Common myeloid progenitor, CD34-positive (primary cell): ENCODE data around the gene ECPAS.

Experiments
- CTCF ChIA-PET: fragments of 350-600 bp; sonication (Branson Sonifier 250); formaldehyde crosslinking; loops from one replicate; lab custom pipeline; 2021; ENCODE audit warnings: antibody characterized with exemption; lab: Charles Lee
- POLR2A ChIA-PET: fragments of 350-600 bp; sonication (Branson Sonifier 250); formaldehyde crosslinking; loops from one replicate; lab custom pipeline; 2021; ENCODE audit warnings: antibody characterized with exemption; lab: Charles Lee
- DNase-seq, 3 donors: peaks; one replicate each; pipeline versions ENCODE4 v3.0.0 to v3.0.0-alpha.2; 2013
- H3K27ac ChIP-seq, 2 experiments: 1 replicate in 1 of 2; 2 replicates in 1 of 2; pipeline ENCODE4 v1.7.0; 2013; ENCODE audit warnings: inconsistent platforms in 2 of 2, low read length in 2 of 2, mild to moderate bottlenecking in 2 of 2, low read depth in 1 of 2, moderate library complexity in 1 of 2; ENCODE audit not compliant: severe bottlenecking in 2 of 2, insufficient read depth in 1 of 2, poor library complexity in 1 of 2
- H3K27me3 ChIP-seq, 5 experiments: replicated peaks in 2 of 5; 1 replicate in 3 of 5; 2 replicates in 2 of 5; pipeline versions ENCODE4 v1.6.1 to v1.7.0; 2013; ENCODE audit warnings: low read length in 4 of 5, mild to moderate bottlenecking in 2 of 5, moderate library complexity in 2 of 5, inconsistent platforms in 1 of 5; ENCODE audit not compliant: insufficient read depth in 5 of 5, control insufficient read depth in 4 of 5
- H3K36me3 ChIP-seq, 4 experiments: 1 replicate in 2 of 4; 2 replicates in 2 of 4; pipeline versions ENCODE4 v1.6.1 to v1.7.0; 2013; ENCODE audit warnings: low read length in 3 of 4, control low read depth in 1 of 4, mild to moderate bottlenecking in 1 of 4; ENCODE audit not compliant: control insufficient read depth in 4 of 4, insufficient read depth in 4 of 4
- H3K4me1 ChIP-seq, 4 experiments: 1 replicate in 3 of 4; 2 replicates in 1 of 4; pipeline versions ENCODE4 v1.6.1 to v1.7.1; 2013; ENCODE audit warnings: low read length in 3 of 4, mild to moderate bottlenecking in 3 of 4, control low read depth in 1 of 4, inconsistent platforms in 1 of 4, moderate library complexity in 1 of 4; ENCODE audit not compliant: control insufficient read depth in 4 of 4, insufficient read depth in 4 of 4; ENCODE audit errors: control extremely low read depth in 1 of 4
- H3K4me3 ChIP-seq, 7 experiments: 1 replicate in 4 of 7; 2 replicates in 3 of 7; pipeline versions ENCODE4 v1.5.1 to v1.7.0; 2013; ENCODE audit warnings: mild to moderate bottlenecking in 7 of 7, low read length in 6 of 7, moderate library complexity in 6 of 7, inconsistent platforms in 2 of 7, low read depth in 2 of 7, control low read depth in 1 of 7; ENCODE audit not compliant: insufficient read depth in 4 of 7, control insufficient read depth in 1 of 7; ENCODE audit errors: extremely low read depth in 1 of 7
- H3K9me3 ChIP-seq, 5 experiments: 1 replicate in 4 of 5; 2 replicates in 1 of 5; pipeline versions ENCODE4 v1.6.1 to v1.7.1; 2013; ENCODE audit warnings: low read length in 4 of 5, mild to moderate bottlenecking in 2 of 5, inconsistent platforms in 1 of 5, low read depth in 1 of 5, moderate library complexity in 1 of 5; ENCODE audit not compliant: control insufficient read depth in 4 of 5, insufficient read depth in 2 of 5; ENCODE audit errors: control extremely low read depth in 1 of 5
- WGBS: methylation state at CpG from one replicate; pipeline ENCODE4 v1.1.5; 2013; ENCODE audit not compliant: insufficient coverage; 5-methylcytosine and 5-hydroxymethylcytosine counted together

Gene ECPAS

GRCh38 chr9:111477677-111478076 is 6.5 kb downstream of the ECPAS start:
- ChIA-PET POLR2A (no interaction called here), CTCF (no interaction called here)
- Histone ChIP-seq H3K36me3 (peaks cover 0 to 2% (median 0%) of the 10 kb centered on the region in 4 experiments), H3K4me1 (peaks cover 6 to 14% (median 9%) of the 10 kb centered on the region in 4 experiments), H3K27me3 (no peaks in the 10 kb centered on the region), H3K9me3 (no peaks in the 10 kb centered on the region), H3K27ac (no peak overlapping the region), H3K4me3 (no peak overlapping the region)
- no CpG with 5 or more reads among the region's 3 CpGs for WGBS
- no peak for DNase-seq

GRCh38 chr9:111475195-111475594 is 9.0 kb downstream of the ECPAS start:
- Histone ChIP-seq H3K27me3 (no peaks in the 10 kb centered on the region), H3K36me3 (peaks cover 0 to 2% (median 0%) of the 10 kb centered on the region in 4 experiments), H3K27ac (no peak overlapping the region), H3K9me3 (no peaks in the 10 kb centered on the region), H3K4me1 (peaks cover 0 to 6% (median 4%) of the 10 kb centered on the region in 4 experiments), H3K4me3 (no peak overlapping the region)
- ChIA-PET CTCF (no interaction called here), POLR2A (no interaction called here)
- DNase-seq, result no peak
- WGBS, result 95% methylated on average over 2 of the region's 2 CpGs

GRCh38 chr9:111474385-111474784 is 9.8 kb downstream of the ECPAS start:
- CTCF ChIA-PET, result no interaction called here
- no peak overlapping the region for H3K4me3 ChIP-seq
- H3K27me3 ChIP-seq, result no peaks in the 10 kb centered on the region
- peaks cover 0 to 6% (median 4%) of the 10 kb centered on the region in 4 experiments for H3K4me1 ChIP-seq
- H3K9me3 ChIP-seq, result no peaks in the 10 kb centered on the region
- DNase-seq, result no peak
- peaks cover 0 to 3% (median under 1%) of the 10 kb centered on the region in 4 experiments for H3K36me3 ChIP-seq
- H3K27ac ChIP-seq, result no peak overlapping the region
- 100% methylated on average over 3 of the region's 3 CpGs for WGBS
- POLR2A ChIA-PET, result no interaction called here

- H3K4me1 ChIP-seq, result peaks cover 0 to 5% (median 1%) of the 10 kb centered on the region in 4 experiments
- H3K27ac ChIP-seq, result no peak overlapping the region
- H3K4me3 ChIP-seq, result no peak overlapping the region
- H3K27me3 ChIP-seq, result no peaks in the 10 kb centered on the region
- no peaks in the 10 kb centered on the region for H3K9me3 ChIP-seq
- DNase-seq, result no peak
- 100% methylated on average over 4 of the region's 4 CpGs for WGBS
- POLR2A ChIA-PET, result no interaction called here
- peaks cover 0 to 3% (median 0%) of the 10 kb centered on the region in 4 experiments for H3K36me3 ChIP-seq
- CTCF ChIA-PET, result no interaction called here
Measured at GRCh38 chr9:111467778-111468367, 16.3 kb downstream of the ECPAS start.

- WGBS, result 100% methylated on average over 1 of the region's 2 CpGs
- H3K27me3 ChIP-seq, result no peaks in the 10 kb centered on the region
- CTCF ChIA-PET, result no interaction called here
- POLR2A ChIA-PET, result no interaction called here
- H3K9me3 ChIP-seq, result peaks cover 3 to 12% (median 5%) of the 10 kb centered on the region in 5 experiments
- H3K27ac ChIP-seq, result no peak overlapping the region
- H3K4me3 ChIP-seq, result no peak overlapping the region
- peaks cover 0 to 5% (median 2%) of the 10 kb centered on the region in 4 experiments for H3K36me3 ChIP-seq
- no peaks in the 10 kb centered on the region for H3K4me1 ChIP-seq
- no peak for DNase-seq
Measured at GRCh38 chr9:111463048-111463447, 21.1 kb downstream of the ECPAS start.

- Histone ChIP-seq H3K27ac (no peak overlapping the region), H3K4me1 (no peaks in the 10 kb centered on the region), H3K9me3 (peaks cover 3 to 12% (median 5%) of the 10 kb centered on the region in 5 experiments), H3K27me3 (no peaks in the 10 kb centered on the region), H3K36me3 (peaks cover 0 to 7% (median 5%) of the 10 kb centered on the region in 4 experiments), H3K4me3 (no peak overlapping the region)
- POLR2A ChIA-PET, result no interaction called here
- WGBS, result 86% methylated on average over 3 of the region's 7 CpGs
- CTCF ChIA-PET, result interaction anchor here (1.0 to 1.4 kb wide), 2 partner anchors 12 to 26 kb away, joined by 3 to 4 read pairs; no protein-coding TSS in a partner anchor
- no peak for DNase-seq
Measured at GRCh38 chr9:111458139-111459009, 25.8 kb downstream of the ECPAS start.

- H3K27ac ChIP-seq, result no peak overlapping the region
- ChIA-PET CTCF (no interaction called here), POLR2A (no interaction called here)
- H3K36me3 ChIP-seq, result peaks cover 0 to 4% (median 3%) of the 10 kb centered on the region in 4 experiments
- H3K4me1 ChIP-seq, result no peaks in the 10 kb centered on the region
- H3K27me3 ChIP-seq, result no peaks in the 10 kb centered on the region
- WGBS, result no CpG with 5 or more reads among the region's 2 CpGs
- H3K4me3 ChIP-seq, result no peak overlapping the region
- H3K9me3 ChIP-seq, result peaks cover 0 to 6% (median 2%) of the 10 kb centered on the region in 5 experiments
- no peak for DNase-seq
Measured at GRCh38 chr9:111456529-111456928, 27.7 kb downstream of the ECPAS start.
